Measurements from ENCODE around the gene UNC13C. TPM values are rescaled to one million over a fixed set of nuclear protein-coding genes. Genes with fewer than 3 reads are reported as not detected.
A peak's percentile ranks its signal among the peaks of the same experiment; 100 is the strongest.

UNC13C gene
- total RNA-seq, 6 experiments from 2014 or later = not detected

GRCh38 chr15:54066403-54066802 lies 88.2 kb downstream of the UNC13C start:
- peaks cover 40% of the 10 kb centered on the region for H3K9me3 Mint-ChIP-seq
- no peak overlapping the region for H3K4me3 Mint-ChIP-seq
- no peaks in the 10 kb centered on the region for H3K36me3 Mint-ChIP-seq (ENCODE audit: low read depth)
- H3K4me1 Mint-ChIP-seq (ENCODE audit: low read depth) = no peaks in the 10 kb centered on the region
- no peaks in the 10 kb centered on the region for H3K27me3 Mint-ChIP-seq (ENCODE audit: insufficient read depth)
- no peak for TF ChIP-seq CTCF (IDR thresholded peaks at IDR 0.05)
- no peak for DNase-seq
- no peak overlapping the region for H3K27ac Mint-ChIP-seq

GRCh38 chr15:54082836-54083492 lies 104.7 kb downstream of the UNC13C start:
- H3K27me3 Mint-ChIP-seq (ENCODE audit: insufficient read depth) = no peaks in the 10 kb centered on the region
- TF ChIP-seq CTCF (IDR thresholded peaks at IDR 0.05) = peak; percentile 62
- peaks cover 68% of the 10 kb centered on the region for H3K9me3 Mint-ChIP-seq
- H3K27ac Mint-ChIP-seq = no peak overlapping the region
- no peaks in the 10 kb centered on the region for H3K4me1 Mint-ChIP-seq (ENCODE audit: low read depth)
- no peak overlapping the region for H3K4me3 Mint-ChIP-seq
- H3K36me3 Mint-ChIP-seq (ENCODE audit: low read depth) = 0 out of 2 replicates have a peak, but pooled peaks cover 3% of the 10 kb centered on the region
- DNase-seq = no peak

- Mint-ChIP-seq H3K4me1 (ENCODE audit: low read depth) (no peaks in the 10 kb centered on the region), H3K4me3 (no peak overlapping the region), H3K27ac (no peak overlapping the region), H3K36me3 (ENCODE audit: low read depth) (0 out of 2 replicates have a peak, but pooled peaks cover 3% of the 10 kb centered on the region), H3K27me3 (ENCODE audit: insufficient read depth) (no peaks in the 10 kb centered on the region), H3K9me3 (peaks cover 70% of the 10 kb centered on the region)
- no peak for TF ChIP-seq CTCF (IDR thresholded peaks at IDR 0.05)
- DNase-seq = no peak
Observed at GRCh38 chr15:54083501-54083900, 105.3 kb downstream of the UNC13C start.

GRCh38 chr15:54083991-54084390 lies 105.8 kb downstream of the UNC13C start:
- Mint-ChIP-seq H3K27me3 (ENCODE audit: insufficient read depth) (no peaks in the 10 kb centered on the region), H3K9me3 (peaks cover 69% of the 10 kb centered on the region), H3K4me3 (no peak overlapping the region), H3K27ac (no peak overlapping the region), H3K4me1 (ENCODE audit: low read depth) (no peaks in the 10 kb centered on the region), H3K36me3 (ENCODE audit: low read depth) (0 out of 2 replicates have a peak, but pooled peaks cover 3% of the 10 kb centered on the region)
- TF ChIP-seq CTCF (IDR thresholded peaks at IDR 0.05) = no peak
- no peak for DNase-seq

GRCh38 chr15:54088837-54089236 lies 110.6 kb downstream of the UNC13C start:
- Mint-ChIP-seq H3K4me1 (ENCODE audit: low read depth) (no peaks in the 10 kb centered on the region), H3K4me3 (no peak overlapping the region), H3K9me3 (peaks cover 51% of the 10 kb centered on the region), H3K36me3 (ENCODE audit: low read depth) (0 out of 2 replicates have a peak, but pooled peaks cover 3% of the 10 kb centered on the region), H3K27ac (no peak overlapping the region), H3K27me3 (ENCODE audit: insufficient read depth) (no peaks in the 10 kb centered on the region)
- TF ChIP-seq CTCF (IDR thresholded peaks at IDR 0.05) = no peak
- no peak for DNase-seq
